Type B pancreatic cell (in vitro differentiated cells): ENCODE results near the gene FASTK. TPM values are rescaled to one million over a fixed set of nuclear protein-coding genes. Genes with fewer than 3 reads are reported as not detected.

Source experiments
- DNase-seq: peaks from one replicate; pipeline ENCODE4 v3.0.0; 2021; ENCODE audit warnings: mixed read lengths; ENCODE audit not compliant: unreplicated experiment; ENCODE audit errors: extremely low spot score
- H3K27ac Mint-ChIP-seq: 2 replicates; pipeline ENCODE4 v1.8.0; 2021; ENCODE audit warnings: mild to moderate bottlenecking, mixed read lengths
- H3K27me3 Mint-ChIP-seq: 2 replicates; pipeline ENCODE4 v1.8.0; 2021; ENCODE audit warnings: mixed read lengths
- H3K36me3 Mint-ChIP-seq: 2 replicates; pipeline ENCODE4 v1.8.0; 2021; ENCODE audit warnings: mixed read lengths
- H3K4me1 Mint-ChIP-seq: one replicate; pipeline ENCODE4 v1.8.0; 2021; ENCODE audit warnings: mixed read lengths; ENCODE audit not compliant: unreplicated experiment
- H3K4me3 Mint-ChIP-seq: 2 replicates; pipeline ENCODE4 v1.8.0; 2021; ENCODE audit warnings: mild to moderate bottlenecking, mixed read lengths
- H3K9me3 Mint-ChIP-seq: 2 replicates; pipeline ENCODE4 v1.8.0; 2021; ENCODE audit warnings: mixed read lengths
- total RNA-seq: library from RNA; stranded (reverse); gene quantifications from 2 replicates; pipeline ENCODE4 v1.2.1, GENCODE V29; 2021; ENCODE audit warnings: low replicate concordance
- TF ChIP-seq, protein P1 (sequence below): fragments of 200-600 bp; sonication (generic); conservative IDR thresholded peaks from 2 replicates; pipeline ENCODE4 v1.5.0; 2021; ENCODE audit warnings: antibody characterized with exemption, mild to moderate bottlenecking

FASTK gene
- total RNA-seq, 1 donor from 2014 or later = 100 TPM

DNA sequence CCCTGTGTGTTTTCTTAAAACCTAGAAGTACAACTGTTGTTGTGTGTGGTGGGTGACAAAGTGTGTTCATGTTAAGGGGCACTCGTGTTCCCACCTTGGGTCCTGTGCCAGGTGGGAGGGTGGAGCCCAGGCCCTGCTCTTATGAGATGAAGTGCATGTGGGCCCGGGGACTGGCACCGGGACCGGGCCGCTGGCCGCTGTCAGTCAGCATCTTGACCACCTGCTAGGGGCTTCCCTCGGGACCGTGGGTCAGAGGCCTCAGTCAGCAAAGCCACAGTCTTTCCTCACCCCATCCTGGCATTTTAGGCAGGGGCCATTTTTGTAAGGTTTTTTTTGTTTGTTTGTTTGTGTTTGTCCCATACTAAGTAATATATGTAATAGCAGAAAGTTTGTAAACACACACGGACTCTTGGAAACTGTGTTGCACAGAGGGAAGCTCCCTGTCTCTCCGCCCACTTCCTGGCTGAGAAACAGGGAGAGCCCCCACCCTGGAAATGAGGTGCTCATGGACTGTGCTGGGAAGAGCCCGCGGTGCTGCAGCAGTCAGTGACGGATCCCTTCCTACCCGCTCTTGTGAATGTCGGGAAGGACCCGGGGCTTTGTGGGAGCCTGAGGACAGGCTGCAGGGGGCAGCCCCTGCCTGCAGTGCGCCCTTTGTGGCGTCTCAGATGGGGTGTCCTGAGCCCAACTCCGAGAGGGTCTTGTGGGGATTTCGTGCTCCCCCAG lies 19.0 kb upstream of the FASTK start:
- no peak for DNase-seq
- Mint-ChIP-seq H3K27ac (no peak overlapping the region), H3K27me3 (no peaks in the 10 kb centered on the region), H3K4me3 (no peak overlapping the region), H3K36me3 (no peaks in the 10 kb centered on the region), H3K9me3 (no peaks in the 10 kb centered on the region), H3K4me1 (no peaks in the 10 kb centered on the region)
- TF ChIP-seq, protein P1, sequence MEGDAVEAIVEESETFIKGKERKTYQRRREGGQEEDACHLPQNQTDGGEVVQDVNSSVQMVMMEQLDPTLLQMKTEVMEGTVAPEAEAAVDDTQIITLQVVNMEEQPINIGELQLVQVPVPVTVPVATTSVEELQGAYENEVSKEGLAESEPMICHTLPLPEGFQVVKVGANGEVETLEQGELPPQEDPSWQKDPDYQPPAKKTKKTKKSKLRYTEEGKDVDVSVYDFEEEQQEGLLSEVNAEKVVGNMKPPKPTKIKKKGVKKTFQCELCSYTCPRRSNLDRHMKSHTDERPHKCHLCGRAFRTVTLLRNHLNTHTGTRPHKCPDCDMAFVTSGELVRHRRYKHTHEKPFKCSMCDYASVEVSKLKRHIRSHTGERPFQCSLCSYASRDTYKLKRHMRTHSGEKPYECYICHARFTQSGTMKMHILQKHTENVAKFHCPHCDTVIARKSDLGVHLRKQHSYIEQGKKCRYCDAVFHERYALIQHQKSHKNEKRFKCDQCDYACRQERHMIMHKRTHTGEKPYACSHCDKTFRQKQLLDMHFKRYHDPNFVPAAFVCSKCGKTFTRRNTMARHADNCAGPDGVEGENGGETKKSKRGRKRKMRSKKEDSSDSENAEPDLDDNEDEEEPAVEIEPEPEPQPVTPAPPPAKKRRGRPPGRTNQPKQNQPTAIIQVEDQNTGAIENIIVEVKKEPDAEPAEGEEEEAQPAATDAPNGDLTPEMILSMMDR = no peak

DNA sequence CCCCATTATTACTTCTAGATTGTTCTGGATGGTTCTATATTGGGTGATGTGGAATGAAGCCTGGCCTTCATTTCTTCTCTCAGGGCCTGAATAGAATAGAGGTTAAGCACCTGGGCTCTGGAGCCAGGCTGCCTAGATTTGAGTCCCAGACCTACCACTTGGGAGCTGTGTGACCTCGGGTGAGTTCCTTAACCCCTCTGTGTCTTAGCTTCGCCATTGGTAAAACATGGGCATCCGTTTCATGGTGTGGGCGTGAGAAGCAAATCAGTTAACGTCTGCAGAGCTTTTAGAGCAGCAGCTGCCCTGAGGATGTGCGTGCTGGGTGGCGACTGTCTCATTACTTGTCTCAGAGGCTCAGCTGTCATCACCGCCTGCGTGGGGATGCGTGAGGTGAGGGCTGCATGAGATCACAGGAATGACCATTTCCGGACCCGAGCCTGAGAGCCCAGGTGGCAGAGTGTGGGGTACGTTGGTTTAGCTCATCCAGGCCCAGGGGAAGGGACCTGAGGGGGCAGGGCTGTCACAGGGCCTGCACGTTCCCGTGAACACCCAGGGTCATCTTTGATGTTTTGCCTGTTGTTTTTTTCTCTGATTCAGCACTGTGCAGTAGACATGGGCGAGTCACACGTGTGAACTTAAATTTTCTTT lies 15.3 kb upstream of the FASTK start:
- H3K9me3 Mint-ChIP-seq = no peaks in the 10 kb centered on the region
- no peak for DNase-seq
- no peak overlapping the region for H3K4me3 Mint-ChIP-seq
- H3K36me3 Mint-ChIP-seq = no peaks in the 10 kb centered on the region
- no peaks in the 10 kb centered on the region for H3K27me3 Mint-ChIP-seq
- TF ChIP-seq, protein P1 = no peak
- peaks cover 10% of the 10 kb centered on the region for H3K4me1 Mint-ChIP-seq
- H3K27ac Mint-ChIP-seq = peak overlapping the region; percentile 51

DNA sequence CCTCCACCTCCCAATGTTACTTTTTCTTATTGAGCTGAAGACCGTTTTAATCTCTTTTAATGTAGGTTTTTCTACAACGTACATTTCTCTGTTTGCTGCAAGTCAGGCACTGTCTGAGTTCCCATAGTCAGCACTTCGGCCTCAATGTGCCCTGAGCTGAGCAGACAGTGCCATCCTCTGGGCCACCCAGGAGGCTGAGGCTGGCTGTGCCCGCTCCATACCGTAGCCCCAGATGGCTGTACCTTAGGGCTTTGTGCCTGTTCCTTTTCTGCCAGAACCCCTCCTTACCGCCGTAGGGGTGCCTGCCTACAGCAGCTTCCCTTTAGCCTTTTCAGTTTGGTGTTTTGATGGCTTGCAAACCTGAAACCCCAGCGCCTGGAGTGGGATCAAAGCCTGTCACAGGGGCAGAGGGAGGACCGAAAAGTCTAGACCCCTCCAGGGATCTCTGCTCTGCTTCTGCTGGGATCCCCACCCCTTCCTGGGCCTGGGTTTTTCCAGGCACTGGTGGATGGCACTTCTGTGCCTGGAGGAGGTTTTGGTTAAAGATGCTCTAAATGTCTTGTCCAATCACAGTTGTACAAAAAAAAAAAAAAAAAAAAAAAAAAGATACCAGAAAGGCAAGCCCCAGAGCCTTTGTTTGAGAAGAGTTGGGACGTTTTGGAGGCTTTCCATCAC lies 14.7 kb upstream of the FASTK start:
- TF ChIP-seq, protein P1 = no peak
- H3K4me1 Mint-ChIP-seq = peaks cover 10% of the 10 kb centered on the region
- no peak overlapping the region for H3K4me3 Mint-ChIP-seq
- H3K27ac Mint-ChIP-seq = no peak overlapping the region
- DNase-seq = no peak
- no peaks in the 10 kb centered on the region for H3K27me3 Mint-ChIP-seq
- H3K36me3 Mint-ChIP-seq = no peaks in the 10 kb centered on the region
- no peaks in the 10 kb centered on the region for H3K9me3 Mint-ChIP-seq

DNA sequence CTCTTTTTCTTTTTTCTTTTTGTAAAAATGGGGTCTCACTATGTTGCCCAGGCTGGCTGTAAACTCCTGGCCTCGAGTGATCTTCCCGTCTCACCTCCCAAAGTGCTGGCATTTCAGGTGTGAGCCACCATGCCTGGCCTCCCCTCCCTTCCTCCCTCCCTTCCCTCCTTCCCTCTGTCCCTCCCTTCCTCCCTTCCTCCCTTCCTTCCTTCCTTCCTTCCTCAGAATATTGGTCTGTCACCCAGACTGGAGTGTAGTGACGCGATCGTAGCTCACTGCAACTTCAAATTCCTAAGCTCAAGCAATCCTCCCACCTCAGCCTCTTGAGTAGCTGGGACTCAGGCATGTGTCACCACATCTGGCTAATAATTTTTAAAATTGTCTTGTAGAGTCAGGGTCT lies 14.1 kb upstream of the FASTK start:
- DNase-seq = no peak
- H3K36me3 Mint-ChIP-seq = no peaks in the 10 kb centered on the region
- H3K9me3 Mint-ChIP-seq = no peaks in the 10 kb centered on the region
- H3K4me3 Mint-ChIP-seq = no peak overlapping the region
- no peak overlapping the region for H3K27ac Mint-ChIP-seq
- TF ChIP-seq, protein P1 = no peak
- no peaks in the 10 kb centered on the region for H3K27me3 Mint-ChIP-seq
- peaks cover 11% of the 10 kb centered on the region for H3K4me1 Mint-ChIP-seq

DNA sequence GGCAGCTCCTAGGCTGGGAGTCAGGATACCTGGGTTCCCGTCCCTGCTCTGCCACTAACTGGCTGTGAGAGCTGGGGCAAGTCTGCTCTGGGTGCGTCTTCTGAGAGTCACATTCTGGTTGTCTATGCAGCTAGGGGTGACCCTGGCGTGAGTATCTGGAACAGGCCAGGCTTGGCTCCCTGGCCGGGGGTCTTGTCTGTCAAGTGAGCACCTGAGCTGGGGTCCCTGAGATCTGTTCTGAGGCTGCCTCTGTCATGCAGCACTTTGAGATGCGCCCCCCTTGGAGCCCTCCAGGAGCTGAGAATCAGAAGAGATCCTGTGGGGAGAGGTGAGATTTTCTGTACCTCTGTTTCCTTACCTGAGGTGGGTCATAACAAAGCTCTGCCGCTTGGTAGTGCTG lies 13.1 kb upstream of the FASTK start:
- peaks cover 7% of the 10 kb centered on the region for H3K36me3 Mint-ChIP-seq
- TF ChIP-seq, protein P1 = no peak

More for the DNA sequence above, 13.1 kb upstream of the FASTK start:
- Mint-ChIP-seq H3K9me3 (no peaks in the 10 kb centered on the region), H3K27ac (no peak overlapping the region), H3K4me1 (peaks cover 21% of the 10 kb centered on the region), H3K4me3 (no peak overlapping the region), H3K27me3 (no peaks in the 10 kb centered on the region)
- DNase-seq = no peak
